HEK293T (cell line): Measurements from ENCODE around the gene CPNE4.

ENCODE experiments used
- ARNT ChIP-seq: fragments of 450-650 bp; IDR thresholded peaks from 2 replicates; pipeline ENCODE4 v1.6.1; 2017; ENCODE audit warnings: mild to moderate bottlenecking
- BHLHE40 ChIP-seq: fragments of 450-650 bp; IDR thresholded peaks from 2 replicates; pipeline ENCODE4 v1.6.1; 2016; ENCODE audit warnings: mild to moderate bottlenecking, moderate library complexity, borderline replicate concordance
- FOXK2 ChIP-seq: fragments of 450-650 bp; IDR thresholded peaks from 2 replicates; pipeline ENCODE4 v1.6.1; 2016; ENCODE audit warnings: mild to moderate bottlenecking
- HDGF ChIP-seq: fragments of 450-650 bp; IDR thresholded peaks from 2 replicates; pipeline ENCODE4 v1.6.1; 2017; ENCODE audit warnings: antibody characterized with exemption, borderline replicate concordance
- L3MBTL2 ChIP-seq: fragments of 450-650 bp; conservative IDR thresholded peaks from 2 replicates; pipeline ENCODE4 v1.6.1; 2016; ENCODE audit warnings: mild to moderate bottlenecking

- no peak for TF ChIP-seq HDGF
- no peak for TF ChIP-seq FOXK2
- no peak for TF ChIP-seq ARNT
- no peak for TF ChIP-seq L3MBTL2
- TF ChIP-seq BHLHE40 = no peak
Measured at GRCh38 chr3:131623431-131623830, 411.4 kb downstream of the CPNE4 start.
